Panc1 (cell line): Measurements from ENCODE around the gene CORO2B. TPM values are rescaled to one million over a fixed set of nuclear protein-coding genes. Genes with fewer than 3 reads are reported as not detected.

Experiments used
- ATAC-seq: fragments of 200-7000 bp; cut with Tn5 transposase; 2 replicates; pipeline ENCODE4 v1.9.1; 2020; ENCODE audit warnings: mild to moderate bottlenecking, moderate library complexity
- BruUV-seq: library from RNA; stranded (reverse); fragments of 400-500 nt; replicated peaks from 2 replicates; lab custom pipeline; 2021; lab: Mats Ljungman, UMichigan
- CTCF ChIA-PET: fragments of 300-600 bp; sonication (Branson Sonifier 250); formaldehyde crosslinking; loops from one replicate; lab custom pipeline; 2022; ENCODE audit warnings: antibody characterized with exemption; lab: Charles Lee
- POLR2A ChIA-PET: fragments of 300-600 bp; sonication (Branson Sonifier 250); formaldehyde crosslinking; loops from one replicate; lab custom pipeline; 2022; ENCODE audit warnings: antibody characterized with exemption; lab: Charles Lee
- DNase-seq: peaks from one replicate; pipeline ENCODE4 v3.0.0-alpha.2; 2010; ENCODE audit warnings: low read depth, low spot score
- H3K27ac ChIP-seq: 2 replicates; pipeline ENCODE4 v1.5.1; 2011; ENCODE audit warnings: mild to moderate bottlenecking, low read length, inconsistent platforms
- H3K27me3 ChIP-seq: fragments of 200-500 bp; sonication (Bioruptor generic); 2 replicates; pipeline ENCODE4 v1.6.0; 2014; ENCODE audit warnings: low read length, inconsistent platforms; ENCODE audit not compliant: control insufficient read depth, insufficient read depth
- H3K36me3 ChIP-seq: fragments of 200-500 bp; sonication (Bioruptor generic); 2 replicates; pipeline ENCODE4 v1.5.1; 2014; ENCODE audit warnings: inconsistent platforms, mild to moderate bottlenecking, low read length, moderate library complexity; ENCODE audit not compliant: control insufficient read depth, insufficient read depth
- H3K4me1 ChIP-seq: 2 replicates; pipeline ENCODE4 v1.5.1; 2011; ENCODE audit warnings: inconsistent platforms, mild to moderate bottlenecking, low read length, moderate library complexity; ENCODE audit not compliant: control insufficient read depth, insufficient read depth
- H3K4me3 ChIP-seq, 2 experiments: 2 replicates each; pipeline ENCODE4 v1.5.1; 2011 to 2012; ENCODE audit warnings: low read depth in 2 of 2, low read length in 2 of 2, mild to moderate bottlenecking in 2 of 2, inconsistent platforms in 1 of 2, moderate library complexity in 1 of 2
- H3K9me3 ChIP-seq: fragments of 200-500 bp; sonication (Bioruptor generic); 2 replicates; pipeline ENCODE4 v1.5.1; 2014; ENCODE audit warnings: low read depth, mild to moderate bottlenecking, inconsistent platforms, low read length, moderate library complexity; ENCODE audit not compliant: control insufficient read depth, insufficient read depth
- POLR2AphosphoS5 ChIP-seq: IDR thresholded peaks from 2 replicates; pipeline ENCODE4 v1.6.1; 2012; ENCODE audit warnings: mild to moderate bottlenecking, low read depth, low read length, moderate library complexity
- REST ChIP-seq, 2 experiments: IDR thresholded peaks; 2 replicates each; pipeline ENCODE4 v1.6.1; 2011 to 2012; ENCODE audit warnings: low read depth in 2 of 2, control low read depth in 1 of 2, low read length in 1 of 2, mild to moderate bottlenecking in 1 of 2, moderate library complexity in 1 of 2; ENCODE audit not compliant: insufficient read depth in 1 of 2
- SIN3A ChIP-seq: IDR thresholded peaks from 2 replicates; pipeline ENCODE4 v1.6.1; 2012; ENCODE audit warnings: low read depth, mild to moderate bottlenecking, low read length, moderate library complexity, borderline replicate concordance; ENCODE audit not compliant: insufficient read depth
- TCF7L2 ChIP-seq: IDR thresholded peaks from 2 replicates; pipeline ENCODE4 v1.6.1; 2011; ENCODE audit warnings: mild to moderate bottlenecking, low read depth, low read length, inconsistent platforms
- in situ Hi-C: cut with HindIII; loops from 2 replicates; pipeline ENCODE4 v1.10.0; 2016; ENCODE audit warnings: low sequenced_read_pairs, low pct_unique_long_range_greater_than_20kb
- intact Hi-C: fragments of 100-400 bp; cut with micrococcal nuclease; formaldehyde crosslinking; loops from one replicate; pipeline ENCODE4 v1.10.0; 2022; ENCODE audit not compliant: unreplicated experiment
- total RNA-seq: library from RNA; stranded (reverse); gene quantifications from one replicate; pipeline ENCODE4 v1.2.1, GENCODE V29; 2021; ENCODE audit not compliant: unreplicated experiment
- TF ChIP-seq, protein P1 (sequence below): fragments of 450-650 bp; IDR thresholded peaks from 2 replicates; pipeline ENCODE4 v1.5.1; 2017; ENCODE audit warnings: mild to moderate bottlenecking

CORO2B gene
- total RNA-seq, 1 experiment from 2014 or later: 0.36 TPM

- ChIA-PET CTCF (interaction anchor here (0.8 to 1.5 kb wide), 2 partner anchors 8 to 235 kb away, joined by 3 to 4 read pairs; no protein-coding TSS in a partner anchor), POLR2A (no interaction called here)
- in situ Hi-C loops (no loop called here), intact Hi-C loops (no loop called here)
- ATAC-seq: no peak
- no peak for DNase-seq
- no peaks in the 10 kb centered on the region for H3K9me3 ChIP-seq
- TF ChIP-seq, protein P1, sequence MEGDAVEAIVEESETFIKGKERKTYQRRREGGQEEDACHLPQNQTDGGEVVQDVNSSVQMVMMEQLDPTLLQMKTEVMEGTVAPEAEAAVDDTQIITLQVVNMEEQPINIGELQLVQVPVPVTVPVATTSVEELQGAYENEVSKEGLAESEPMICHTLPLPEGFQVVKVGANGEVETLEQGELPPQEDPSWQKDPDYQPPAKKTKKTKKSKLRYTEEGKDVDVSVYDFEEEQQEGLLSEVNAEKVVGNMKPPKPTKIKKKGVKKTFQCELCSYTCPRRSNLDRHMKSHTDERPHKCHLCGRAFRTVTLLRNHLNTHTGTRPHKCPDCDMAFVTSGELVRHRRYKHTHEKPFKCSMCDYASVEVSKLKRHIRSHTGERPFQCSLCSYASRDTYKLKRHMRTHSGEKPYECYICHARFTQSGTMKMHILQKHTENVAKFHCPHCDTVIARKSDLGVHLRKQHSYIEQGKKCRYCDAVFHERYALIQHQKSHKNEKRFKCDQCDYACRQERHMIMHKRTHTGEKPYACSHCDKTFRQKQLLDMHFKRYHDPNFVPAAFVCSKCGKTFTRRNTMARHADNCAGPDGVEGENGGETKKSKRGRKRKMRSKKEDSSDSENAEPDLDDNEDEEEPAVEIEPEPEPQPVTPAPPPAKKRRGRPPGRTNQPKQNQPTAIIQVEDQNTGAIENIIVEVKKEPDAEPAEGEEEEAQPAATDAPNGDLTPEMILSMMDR: no peak
- TF ChIP-seq REST (IDR thresholded peaks at IDR 0.05; ENCODE audit: insufficient read depth in 1 of 2, low read depth in 2 of 2, low read length in 1 of 2) (no peak), TCF7L2 (no peak), POLR2AphosphoS5 (no peak), SIN3A (no peak)
- peaks cover 12% of the 10 kb centered on the region for H3K4me1 ChIP-seq
- no peak overlapping the region for H3K4me3 ChIP-seq
- no peak overlapping the region for H3K27ac ChIP-seq
- H3K27me3 ChIP-seq: no peaks in the 10 kb centered on the region
- no peaks in the 10 kb centered on the region for H3K36me3 ChIP-seq
- BruUV-seq: no TSS peak
These were observed 37.0 kb upstream of the CORO2B start for GRCh38 chr15:68541743-68542142.

- ChIA-PET POLR2A (no interaction called here), CTCF (interaction anchor here (0.6 to 0.8 kb wide), 2 partner anchors 132 to 236 kb away, joined by 3 to 8 read pairs; no protein-coding TSS in a partner anchor)
- Histone ChIP-seq H3K4me3 (no peak overlapping the region), H3K36me3 (no peaks in the 10 kb centered on the region), H3K4me1 (peaks cover 12% of the 10 kb centered on the region), H3K27ac (peak overlapping the region; percentile 56; the same call in 1 of the 2 replicates), H3K27me3 (no peaks in the 10 kb centered on the region), H3K9me3 (no peaks in the 10 kb centered on the region)
- in situ Hi-C loops (no loop called here), intact Hi-C loops (no loop called here)
- no TSS peak for BruUV-seq
- no peak for DNase-seq
- no peak for ATAC-seq
- TF ChIP-seq POLR2AphosphoS5 (no peak), SIN3A (no peak), TCF7L2 (no peak), REST (IDR thresholded peaks at IDR 0.05; ENCODE audit: insufficient read depth in 1 of 2, low read depth in 2 of 2, low read length in 1 of 2) (no peak)
- TF ChIP-seq, protein P1: no peak
These were observed 36.4 kb upstream of the CORO2B start for GRCh38 chr15:68542348-68542747.
